Liver (tissue), 9 donors: Measurements from ENCODE around the gene C10orf71. TPM values are rescaled to one million over a fixed set of nuclear protein-coding genes. Genes with fewer than 3 reads are reported as not detected.

Experiments used
- DNase-seq: peaks from one replicate; pipeline ENCODE4 v3.0.0-alpha.2; 2017; ENCODE audit warnings: low spot score
- H3K27ac ChIP-seq, 2 donors: one replicate each; pipeline ENCODE4 v1.7.0; 2013; ENCODE audit warnings: inconsistent platforms in 2 of 2, low read length in 2 of 2, control low read depth in 1 of 2, low read depth in 1 of 2, mild to moderate bottlenecking in 1 of 2
- H3K27me3 ChIP-seq, 4 donors: one replicate each; pipeline versions ENCODE4 v1.6.1 to v1.7.0; 2013; ENCODE audit warnings: low read length in 3 of 4, inconsistent platforms in 1 of 4, mild to moderate bottlenecking in 1 of 4, moderate library complexity in 1 of 4; ENCODE audit not compliant: control insufficient read depth in 4 of 4, insufficient read depth in 4 of 4
- H3K36me3 ChIP-seq, 4 donors: one replicate each; pipeline versions ENCODE4 v1.6.1 to v1.7.0; 2013; ENCODE audit warnings: low read length in 3 of 4, mild to moderate bottlenecking in 3 of 4, low read depth in 1 of 4, moderate library complexity in 1 of 4; ENCODE audit not compliant: control insufficient read depth in 4 of 4, insufficient read depth in 3 of 4
- H3K4me1 ChIP-seq, 4 donors: one replicate each; pipeline versions ENCODE4 v1.6.1 to v1.7.0; 2013; ENCODE audit warnings: low read length in 3 of 4, mild to moderate bottlenecking in 3 of 4, moderate library complexity in 1 of 4; ENCODE audit not compliant: control insufficient read depth in 4 of 4, insufficient read depth in 4 of 4
- H3K4me3 ChIP-seq, 3 donors: one replicate each; pipeline versions ENCODE4 v1.6.1 to v1.7.0; 2013; ENCODE audit warnings: low read length in 3 of 3, control low read depth in 1 of 3, low read depth in 1 of 3, mild to moderate bottlenecking in 1 of 3
- H3K9ac ChIP-seq, 2 donors: one replicate each; pipeline ENCODE4 v1.7.0; 2013; ENCODE audit warnings: low read length in 2 of 2, mild to moderate bottlenecking in 2 of 2, moderate library complexity in 2 of 2, control low read depth in 1 of 2, low read depth in 1 of 2
- H3K9me3 ChIP-seq, 4 donors: one replicate each; pipeline versions ENCODE4 v1.6.1 to v1.7.0; 2013; ENCODE audit warnings: low read length in 3 of 4; ENCODE audit not compliant: control insufficient read depth in 4 of 4
- ATF3 ChIP-seq: IDR thresholded peaks from 2 replicates; pipeline ENCODE4 v1.6.1; 2016; ENCODE audit warnings: antibody characterized with exemption
- CTCF ChIP-seq: fragments of 150-350 bp; IDR thresholded peaks from 2 replicates; pipeline ENCODE4 v1.5.1; 2017; ENCODE audit warnings: improper control_type of control experiment, low read depth, low read length; ENCODE audit not compliant: missing input control
- EGR1 ChIP-seq, 2 donors: IDR thresholded peaks; 2 replicates each; pipeline ENCODE4 v1.6.1; 2016 to 2018; ENCODE audit warnings: antibody characterized with exemption in 2 of 2, low read depth in 2 of 2
- FOXA1 ChIP-seq: IDR thresholded peaks from 2 replicates; pipeline ENCODE4 v1.6.1; 2016; ENCODE audit warnings: antibody characterized with exemption
- GABPA ChIP-seq, 2 donors: IDR thresholded peaks in 1 of 2; conservative IDR thresholded peaks in 1 of 2; 2 replicates each; pipeline ENCODE4 v1.6.1; 2016; ENCODE audit warnings: antibody characterized with exemption in 2 of 2, mild to moderate bottlenecking in 1 of 2, moderate library complexity in 1 of 2
- HNF4G ChIP-seq: IDR thresholded peaks from 2 replicates; pipeline ENCODE4 v1.6.1; 2016; ENCODE audit warnings: antibody characterized with exemption
- NR2F2 ChIP-seq: IDR thresholded peaks from 2 replicates; pipeline ENCODE4 v1.6.1; 2016; ENCODE audit warnings: antibody characterized with exemption
- RAD21 ChIP-seq, 2 donors: IDR thresholded peaks; 2 replicates each; pipeline ENCODE4 v1.6.1; 2016; ENCODE audit warnings: antibody characterized with exemption in 2 of 2, mild to moderate bottlenecking in 2 of 2
- REST ChIP-seq: IDR thresholded peaks from 2 replicates; pipeline ENCODE4 v1.6.1; 2016; ENCODE audit warnings: antibody characterized with exemption, mild to moderate bottlenecking
- RXRA ChIP-seq, 2 donors: IDR thresholded peaks; 2 replicates each; pipeline ENCODE4 v1.6.1; 2017 to 2018; ENCODE audit warnings: antibody characterized with exemption in 2 of 2, mild to moderate bottlenecking in 1 of 2
- SP1 ChIP-seq: IDR thresholded peaks from 2 replicates; pipeline ENCODE4 v1.6.1; 2018; ENCODE audit warnings: antibody characterized with exemption, mild to moderate bottlenecking
- ZBTB33 ChIP-seq: IDR thresholded peaks from 2 replicates; pipeline ENCODE4 v1.6.1; 2016; ENCODE audit warnings: antibody characterized with exemption
- WGBS: extraction: QIAGEN DNeasy Blood & Tissue Kit; methylation state at CpG from one replicate; pipeline ENCODE4 v1.1.7; 2013; 5-methylcytosine and 5-hydroxymethylcytosine counted together
- polyA plus RNA-seq, 2 donors: library from polyadenylated mRNA; stranded (reverse) in 1 of 2; unstranded in 1 of 2; fragments of 200-250 nt in 1 of 2; fragments of >200 nt in 1 of 2; fragmentation: Nextera tagmentation in 1 of 2; extraction: Ambion mirVana in 1 of 2; gene quantifications; one replicate each; pipeline versions ENCODE4 v1.2.1 to v1.2.3, GENCODE V29; 2013 to 2015
- total RNA-seq, 2 donors: library from RNA; depleted of rRNA; stranded (reverse); fragments of >200 nt; gene quantifications; one replicate each; pipeline ENCODE4 v1.2.3, GENCODE V29; 2014
- donor health status: healthy.
- donor health status: healthy.
- donor health status: healthy.
- donor health status: healthy.
- donor health status: healthy.

Gene C10orf71
- total and polyA plus RNA-seq, 4 donors = 0.03 TPM; not detected in 3

- Histone ChIP-seq H3K36me3 (no peaks in the 10 kb centered on the region), H3K4me1 (no peaks in the 10 kb centered on the region), H3K27ac (no peak overlapping the region), H3K9me3 (peaks cover 0 to 5% (median 2%) of the 10 kb centered on the region in 4 donors), H3K27me3 (no peaks in the 10 kb centered on the region), H3K9ac (no peak overlapping the region), H3K4me3 (no peak overlapping the region)
- TF ChIP-seq SP1 (no peak), GABPA (IDR thresholded peaks at IDR 0.05 in 1 of 2, conservative IDR thresholded peaks at IDR 0.05 in 1 of 2) (no peak), CTCF (no peak), ZBTB33 (no peak), HNF4G (no peak), REST (no peak)
- 80% methylated on average over 5 of the region's 5 CpGs for WGBS
- no peak for DNase-seq
Observed at GRCh38 chr10:49310460-49310859, 11.5 kb downstream of the C10orf71 start.

- TF ChIP-seq RXRA (IDR thresholded peaks at IDR 0.05) = no peak
- no peak for TF ChIP-seq ATF3
- TF ChIP-seq NR2F2 = no peak
- TF ChIP-seq EGR1 (IDR thresholded peaks at IDR 0.05; ENCODE audit: low read depth in 2 of 2) = no peak
- no peak for TF ChIP-seq RAD21 (IDR thresholded peaks at IDR 0.05)
- TF ChIP-seq FOXA1 = no peak
- TF ChIP-seq REST = no peak
- Histone ChIP-seq H3K4me1 (no peaks in the 10 kb centered on the region), H3K4me3 (no peak overlapping the region), H3K9ac (no peak overlapping the region), H3K9me3 (peaks cover 0 to 5% (median 2%) of the 10 kb centered on the region in 4 donors), H3K36me3 (no peaks in the 10 kb centered on the region), H3K27ac (no peak overlapping the region), H3K27me3 (no peaks in the 10 kb centered on the region)
- WGBS = 73% methylated on average over 7 of the region's 7 CpGs
- DNase-seq = no peak
Observed at GRCh38 chr10:49310901-49311554, 12.1 kb downstream of the C10orf71 start.
